ENCODE data around the gene OSBPL10.

OSBPL10 gene

DNA sequence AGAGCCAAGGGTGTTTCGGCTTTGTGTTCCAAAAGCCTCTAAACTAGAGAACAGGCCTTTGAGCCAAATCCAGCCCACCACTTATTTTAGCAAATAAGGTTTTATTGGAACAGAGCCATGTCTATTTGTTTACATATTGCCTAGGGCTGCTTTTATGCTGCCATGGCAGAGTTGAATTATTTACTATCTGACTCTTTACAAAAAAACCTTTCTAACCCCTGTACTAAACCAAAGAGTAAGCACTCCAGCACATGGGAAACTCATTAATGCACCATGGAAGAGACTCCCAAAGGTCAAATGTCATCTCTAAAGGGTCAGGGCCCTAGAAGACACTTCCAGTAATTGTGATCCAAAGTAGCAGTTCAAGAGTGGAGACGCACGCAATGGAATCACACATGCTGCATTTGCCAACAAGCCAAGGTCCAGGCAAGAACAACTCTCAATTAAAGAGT lies 22.3 kb downstream of the OSBPL10 start:
- no peak for DNase-seq (ENCODE audit: low spot score)

DNA sequence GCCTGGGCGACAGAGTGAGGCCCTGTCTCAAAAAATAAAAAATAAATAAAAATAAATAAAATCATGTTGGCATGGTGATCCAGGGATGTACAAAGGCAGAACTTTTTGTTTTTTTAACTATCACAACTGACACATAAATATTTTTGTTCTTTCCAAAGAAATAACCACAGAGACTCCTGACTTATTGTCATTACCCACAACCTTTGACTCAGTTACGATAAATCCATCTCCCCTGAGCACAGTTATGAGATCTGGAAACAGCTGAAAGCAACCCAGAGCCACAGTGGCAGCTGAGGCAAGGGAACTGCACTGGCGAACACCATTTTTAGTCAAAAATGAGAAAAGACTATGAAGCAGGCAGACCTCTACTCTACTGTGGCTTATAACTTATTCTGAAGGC lies 24.0 kb downstream of the OSBPL10 start:
- DNase-seq (ENCODE audit: low spot score) = no peak

DNA sequence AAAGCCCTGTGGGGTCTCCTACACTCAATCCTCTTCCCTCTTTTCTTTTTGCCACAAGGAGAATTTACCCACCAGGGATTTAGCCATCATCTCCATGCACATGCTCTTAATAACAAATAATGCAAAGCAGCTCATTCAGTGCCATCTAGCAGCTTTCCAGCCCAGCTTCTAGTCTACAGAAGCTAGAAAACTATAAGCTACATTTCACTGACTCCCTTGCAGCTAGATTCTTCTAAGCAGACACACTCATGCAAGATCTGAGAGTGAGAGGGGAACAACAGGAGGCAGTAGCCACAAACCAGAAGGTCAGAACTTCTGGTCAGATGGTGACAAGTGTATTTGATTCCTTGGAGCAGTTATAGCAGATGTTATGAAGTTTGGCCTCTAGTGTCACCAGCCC lies 25.5 kb downstream of the OSBPL10 start:
- no peak for DNase-seq (ENCODE audit: low spot score)

DNA sequence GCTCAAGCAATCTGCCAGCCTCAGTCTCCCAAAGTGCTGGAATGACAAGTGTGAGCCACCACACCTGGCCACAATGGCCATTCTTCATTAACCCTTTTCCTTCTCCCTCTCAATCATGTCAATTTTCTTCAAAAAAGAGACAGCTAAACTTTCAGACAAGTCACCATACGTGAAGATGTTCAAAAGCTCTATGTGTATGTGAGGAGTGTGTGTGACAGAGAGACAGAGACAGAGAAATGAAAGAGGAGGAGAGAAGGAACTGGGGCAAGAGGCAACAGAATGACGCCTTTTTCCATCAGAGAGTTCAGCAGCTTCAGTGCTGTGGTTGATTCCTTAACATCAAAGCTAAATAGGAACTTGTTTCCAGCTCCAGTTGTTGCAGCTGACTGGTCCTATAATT lies 27.4 kb downstream of the OSBPL10 start:
- DNase-seq (ENCODE audit: low spot score) = no peak

DNA sequence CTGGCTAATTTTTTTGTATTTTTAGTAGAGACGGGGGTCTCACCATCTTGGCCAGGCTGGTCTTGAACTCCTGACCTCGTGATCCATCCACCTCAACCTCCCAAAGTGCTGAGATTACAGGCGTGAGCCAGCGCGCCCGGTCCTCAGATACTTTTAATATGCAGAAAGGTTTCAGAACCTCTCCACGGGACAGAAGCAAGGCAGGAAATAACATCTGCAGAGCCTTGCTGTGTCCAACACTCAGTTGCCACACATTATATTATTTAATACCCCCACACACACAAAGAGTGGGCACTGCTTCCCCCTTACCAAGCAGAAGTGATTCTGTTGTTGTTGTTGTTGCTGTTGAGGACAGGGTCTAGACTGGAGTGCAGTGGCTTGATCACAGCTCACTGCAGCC lies 28.0 kb downstream of the OSBPL10 start:
- DNase-seq (ENCODE audit: low spot score) = no peak

DNA sequence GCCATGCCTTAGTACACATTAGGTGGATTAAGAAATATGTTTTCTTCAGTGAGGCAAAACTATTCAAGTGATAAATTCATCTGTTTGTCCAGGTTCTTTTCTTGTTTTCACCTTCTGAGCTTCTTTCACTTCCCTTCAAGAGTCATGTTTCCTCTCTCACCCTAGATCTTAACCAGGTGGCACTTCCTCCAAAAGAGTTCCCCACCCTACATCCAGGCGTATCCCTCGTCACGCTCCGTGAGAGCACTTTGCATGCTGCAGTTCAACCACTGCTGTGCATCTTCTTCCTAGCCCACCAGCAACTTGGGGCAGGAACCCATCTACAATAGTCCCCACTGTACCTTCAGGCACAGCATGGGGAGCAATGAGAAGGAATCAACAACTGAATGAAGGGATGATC lies 28.9 kb downstream of the OSBPL10 start:
- DNase-seq (ENCODE audit: low spot score) = no peak

DNA sequence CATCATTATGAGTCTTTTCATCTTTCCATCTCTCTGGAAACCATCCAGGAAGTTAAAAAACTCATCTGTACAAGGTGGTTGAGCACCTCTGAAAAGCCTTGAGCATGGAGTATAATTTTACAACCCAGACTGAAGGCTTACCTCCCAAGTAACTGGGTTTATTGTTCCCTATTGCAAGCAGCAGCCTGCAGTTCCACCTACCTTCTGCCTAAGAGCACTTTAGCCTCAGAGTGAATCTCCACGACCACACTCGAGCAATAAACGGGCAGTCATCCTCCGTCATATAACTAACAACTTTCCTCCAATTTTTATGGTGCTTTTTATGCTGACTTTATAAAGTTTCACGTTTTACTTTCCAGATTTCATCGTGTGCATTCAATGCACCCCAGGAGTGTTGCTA lies 32.8 kb downstream of the OSBPL10 start:
- DNase-seq (ENCODE audit: low spot score) = no peak

DNA sequence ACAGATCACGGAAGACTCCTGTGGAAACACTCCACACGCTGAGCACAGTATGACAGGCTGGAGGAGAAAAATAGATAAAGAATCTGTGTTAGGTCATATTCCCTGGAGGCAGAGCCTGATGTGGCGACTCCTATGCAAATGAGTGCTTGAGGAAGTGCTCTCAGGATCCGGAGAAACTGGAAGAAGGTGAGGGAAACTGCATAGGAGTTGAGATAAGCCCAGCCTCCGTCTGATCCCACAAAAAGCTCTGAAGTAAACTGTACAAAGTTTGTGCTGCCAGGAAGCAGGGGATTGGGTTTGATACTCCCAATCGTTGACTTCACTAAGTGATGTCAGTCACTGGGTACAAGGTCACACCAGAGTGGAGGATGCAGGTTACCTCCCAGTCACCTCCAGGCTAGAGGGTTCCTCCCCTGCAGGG lies 33.4 kb downstream of the OSBPL10 start:
- no peak for DNase-seq (ENCODE audit: low spot score)

DNA sequence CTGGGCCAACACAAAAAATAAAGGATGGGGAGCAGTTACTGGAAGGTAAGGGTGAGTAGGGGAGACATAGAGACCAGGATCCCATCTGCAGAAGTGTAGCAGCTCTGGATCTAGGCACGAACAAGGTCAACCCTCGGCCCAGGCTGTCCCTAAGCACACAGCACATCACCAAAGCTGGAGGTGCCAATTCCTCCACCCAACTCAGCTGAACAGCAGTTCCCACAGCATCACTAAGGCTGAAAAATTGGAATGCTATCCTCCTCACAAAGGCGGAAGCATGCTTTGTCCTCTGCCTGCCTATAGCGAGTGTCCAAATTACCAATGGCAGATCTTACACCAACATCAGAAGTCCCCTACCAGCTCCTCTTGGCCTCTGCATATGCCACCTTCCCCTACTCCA lies 33.9 kb downstream of the OSBPL10 start:
- no peak for DNase-seq (ENCODE audit: low spot score)

DNA sequence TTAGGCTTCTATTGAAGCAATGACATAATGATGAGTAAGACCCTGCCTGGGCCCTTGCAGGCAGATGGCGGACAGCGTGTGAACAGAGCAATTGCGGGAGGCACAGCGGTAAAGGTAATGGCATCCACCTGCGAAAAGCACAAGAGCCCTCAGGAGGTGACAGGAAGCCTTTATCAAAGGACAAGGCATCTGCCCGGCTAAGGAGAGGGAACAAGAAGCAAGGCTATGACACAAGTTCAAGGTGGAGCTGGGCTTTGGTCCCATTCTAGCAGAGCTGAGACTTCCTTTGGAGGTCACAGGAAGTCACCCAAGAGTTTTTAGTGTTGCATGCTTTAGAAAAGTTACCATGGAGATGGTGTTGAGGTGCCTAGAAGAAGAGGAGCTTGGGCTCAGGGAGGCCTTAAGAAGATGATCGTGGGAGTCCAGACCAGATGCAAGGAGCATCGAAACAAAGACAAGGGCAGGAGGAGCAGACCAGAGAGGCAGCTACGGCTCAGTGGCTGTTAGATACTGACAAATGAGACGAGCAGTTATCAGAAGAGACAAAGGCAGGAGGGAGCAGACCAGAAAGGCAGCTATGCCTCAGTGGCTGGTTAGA lies 34.5 kb downstream of the OSBPL10 start:
- DNase-seq (ENCODE audit: low spot score) = no peak

DNA sequence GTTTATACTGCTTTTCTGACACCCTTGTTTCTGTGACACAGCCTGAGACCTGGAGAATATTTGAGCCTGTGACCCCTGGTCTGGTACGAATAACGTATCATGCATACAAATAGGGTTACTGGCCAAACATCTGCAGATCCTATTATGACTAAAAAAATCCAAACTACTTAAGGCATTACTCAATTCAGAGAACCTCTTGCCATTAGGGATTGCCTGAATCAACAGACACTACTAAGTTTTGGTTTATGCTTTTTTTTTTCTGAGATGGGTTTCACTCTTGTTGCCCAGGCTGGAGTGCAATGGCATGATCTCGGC lies 35.4 kb downstream of the OSBPL10 start:
- no peak for DNase-seq (ENCODE audit: low spot score)

DNA sequence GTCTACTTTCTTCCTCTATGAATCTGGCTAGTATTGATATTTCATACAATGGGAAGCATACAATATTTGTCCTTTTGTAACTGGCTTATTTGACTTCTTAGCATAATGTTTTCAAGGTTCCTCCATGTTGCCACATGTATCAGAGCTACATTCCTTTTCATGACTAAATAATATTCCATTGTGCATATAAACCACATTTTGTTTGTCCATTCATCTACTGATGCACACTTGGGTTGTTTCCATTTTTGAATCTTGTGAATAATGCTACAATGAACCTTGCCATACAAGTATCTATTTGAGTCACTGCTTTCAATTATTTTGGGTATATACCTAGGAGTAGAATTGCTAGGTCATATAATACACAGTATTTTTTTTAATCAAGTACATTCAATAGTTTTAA lies 38.0 kb downstream of the OSBPL10 start:
- DNase-seq (ENCODE audit: low spot score) = no peak

DNA sequence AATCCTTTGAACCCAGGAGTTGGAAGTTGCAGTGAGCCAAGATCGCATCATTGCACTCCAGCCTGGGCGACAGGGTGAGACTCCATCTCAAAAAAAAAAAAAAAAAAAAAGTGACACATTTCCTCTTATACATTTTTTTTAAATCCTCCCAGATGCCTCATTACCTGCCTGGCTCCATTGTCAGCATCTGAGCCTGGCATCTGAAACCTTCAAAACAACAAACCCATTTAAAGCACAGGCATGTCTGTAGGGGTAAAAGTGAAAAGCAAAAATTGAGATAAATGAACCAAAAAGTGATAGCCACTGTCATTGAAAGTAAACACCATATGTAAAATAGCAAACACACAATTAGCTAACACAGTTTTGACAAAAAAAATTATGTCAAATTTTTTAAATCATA lies 38.6 kb downstream of the OSBPL10 start:
- no peak for DNase-seq (ENCODE audit: low spot score)

DNA sequence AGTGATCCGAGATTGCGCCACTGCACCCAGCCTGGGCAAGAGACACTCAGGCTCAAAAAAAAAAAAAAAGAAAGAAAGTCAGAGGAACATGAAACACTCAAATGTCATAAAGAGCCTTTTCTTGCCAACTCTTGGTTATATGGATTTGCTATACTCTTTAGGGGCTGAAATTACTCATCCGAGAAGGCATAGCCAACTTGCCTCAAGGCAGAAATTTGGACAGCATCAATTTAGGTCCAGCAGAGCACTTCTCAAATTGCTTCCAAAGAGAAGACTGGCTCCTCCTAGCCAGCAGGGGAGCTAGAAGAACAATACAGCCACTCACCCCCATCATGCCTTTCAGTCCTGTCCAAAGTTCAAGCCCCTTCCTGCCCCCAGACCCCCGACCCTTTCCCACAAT lies 43.8 kb downstream of the OSBPL10 start:
- no peak for DNase-seq (ENCODE audit: low spot score)

DNA sequence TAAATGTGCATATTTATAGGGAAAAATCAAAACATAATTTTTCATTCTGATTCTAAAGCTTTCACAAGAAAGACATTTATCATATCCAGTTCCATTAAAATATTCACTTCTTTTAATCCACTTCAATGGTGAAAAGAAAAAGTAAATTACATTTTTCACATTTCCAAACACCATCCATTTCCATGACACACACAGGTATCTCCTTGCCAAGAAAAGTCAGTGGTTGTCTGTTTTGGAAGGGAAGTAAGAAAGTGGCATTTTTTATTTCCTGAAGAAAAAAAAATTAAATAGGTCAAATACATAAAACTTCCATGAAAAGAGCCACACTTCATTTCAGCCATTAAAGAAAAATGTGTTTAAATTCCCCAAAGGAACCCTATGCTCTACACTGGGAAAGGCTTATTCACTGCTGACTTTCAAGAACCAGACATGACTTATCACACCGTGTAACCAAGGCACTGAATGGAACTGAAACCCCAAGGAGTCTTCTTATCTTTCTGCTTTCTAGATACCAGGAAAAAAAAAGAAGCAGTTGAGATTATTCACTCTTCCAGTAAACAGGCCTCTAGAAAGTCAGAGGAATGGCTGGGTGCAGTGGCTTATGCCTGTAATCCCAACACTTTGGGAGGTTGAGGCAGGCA lies 44.5 kb downstream of the OSBPL10 start:
- no peak for DNase-seq (ENCODE audit: low spot score)

DNA sequence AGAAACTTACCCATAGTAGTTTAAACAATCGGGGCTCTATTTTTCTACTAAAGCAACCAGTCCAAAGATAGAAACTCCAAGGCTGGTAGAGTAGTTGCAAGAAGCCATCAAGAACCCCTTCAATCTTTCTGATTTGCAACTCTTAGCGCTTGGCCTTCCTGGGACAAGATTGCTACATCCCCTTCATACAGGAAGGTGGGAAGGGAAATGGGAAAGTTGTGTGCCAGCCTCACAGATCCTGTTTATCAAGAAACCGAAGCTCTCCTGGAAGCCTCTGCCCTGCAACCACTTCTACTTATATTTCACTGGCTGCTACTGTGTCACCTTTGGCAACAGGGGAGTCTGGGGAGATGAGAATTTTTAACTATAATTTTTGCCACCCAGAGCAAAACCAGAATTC lies 46.2 kb downstream of the OSBPL10 start:
- no peak for DNase-seq (ENCODE audit: low spot score)

DNA sequence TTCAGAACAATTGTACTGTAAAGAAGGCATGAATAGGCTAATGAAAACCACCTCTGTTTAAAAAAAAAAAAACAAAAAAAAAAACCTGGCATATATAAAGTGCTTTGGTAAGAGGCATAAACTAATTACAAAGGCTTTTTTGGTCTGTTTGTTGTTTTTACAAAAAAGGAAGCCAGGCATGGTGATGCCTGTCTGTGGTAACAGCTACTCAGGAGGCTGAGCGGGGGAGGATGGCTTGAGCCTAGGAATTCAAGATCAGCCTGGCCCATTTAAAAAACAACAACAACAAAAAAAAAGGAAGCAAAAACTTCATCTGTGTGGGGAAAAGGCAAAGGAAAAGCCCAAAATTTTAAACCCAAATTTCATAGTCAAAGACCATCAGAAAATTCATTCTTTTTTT lies 47.0 kb downstream of the OSBPL10 start:
- DNase-seq (ENCODE audit: low spot score) = no peak

DNA sequence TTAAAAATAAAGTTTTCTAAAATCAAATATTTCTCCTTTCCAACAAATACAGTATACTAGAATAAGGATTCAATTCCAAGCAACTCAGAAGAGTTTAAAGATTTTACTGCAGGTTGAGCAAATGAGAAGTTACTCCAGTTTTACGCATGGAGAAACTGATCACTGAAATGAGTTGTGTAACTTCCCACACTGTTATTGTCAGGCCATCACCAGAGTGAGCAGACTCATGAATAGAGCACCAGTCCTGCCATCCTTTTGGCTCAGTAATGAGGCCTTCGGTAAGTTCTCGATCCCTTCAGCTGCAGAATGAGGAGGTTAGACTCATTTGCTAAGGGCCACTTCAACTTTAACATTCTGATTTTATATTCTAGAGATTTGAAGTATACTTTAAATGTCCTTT lies 48.1 kb downstream of the OSBPL10 start:
- DNase-seq (ENCODE audit: low spot score) = no peak

DNA sequence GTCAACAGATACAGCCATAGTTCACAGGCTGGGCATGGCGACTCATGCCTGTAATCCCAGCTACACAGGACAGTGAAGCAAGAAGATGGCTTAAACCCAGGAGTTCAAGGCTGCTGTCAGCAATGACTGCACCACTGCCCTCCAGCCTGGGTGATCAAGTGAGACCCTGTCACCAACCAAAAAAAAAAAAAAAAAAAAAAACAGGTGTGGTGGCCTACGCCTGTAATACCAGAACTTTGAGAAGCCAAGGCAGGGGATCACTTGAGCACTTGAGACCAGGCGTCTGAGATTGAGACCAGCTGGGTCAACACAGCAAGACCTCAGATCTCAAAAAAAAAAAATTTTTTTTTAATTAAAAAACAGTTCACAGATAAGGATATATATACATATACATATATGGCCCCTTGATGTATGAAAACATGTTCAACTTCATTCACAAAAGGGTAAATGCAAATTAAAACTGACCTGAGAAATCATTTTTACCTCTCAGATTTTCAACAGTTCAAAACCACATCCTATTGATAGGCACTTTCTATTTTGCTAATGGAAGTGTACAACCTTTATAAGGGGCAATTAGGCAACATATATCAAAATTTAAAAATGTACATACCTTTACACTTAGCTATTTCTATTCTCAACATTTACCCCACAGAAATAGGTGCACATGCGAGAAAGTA lies 51.1 kb downstream of the OSBPL10 start:
- no peak for DNase-seq (ENCODE audit: low spot score)

DNA sequence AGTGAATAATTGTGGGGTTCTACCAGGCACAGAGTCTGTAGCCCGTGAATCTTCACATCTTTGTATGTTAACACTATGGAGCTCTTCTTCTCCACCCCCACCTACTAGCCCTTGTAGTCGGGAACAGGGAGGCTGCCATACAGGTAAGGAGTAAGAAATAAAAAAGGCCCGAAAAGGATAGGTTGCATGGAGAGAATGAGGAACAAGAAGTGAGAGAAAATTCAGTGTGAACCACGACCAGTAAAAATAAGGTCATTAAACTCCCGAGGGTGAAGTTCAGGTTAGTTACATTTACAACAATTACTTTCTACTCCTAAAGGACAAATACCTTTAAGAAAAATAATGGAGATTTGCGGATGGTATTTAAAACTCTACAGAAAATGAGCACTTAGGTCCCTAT lies 53.3 kb downstream of the OSBPL10 start:
- no peak for DNase-seq (ENCODE audit: low spot score)

DNA sequence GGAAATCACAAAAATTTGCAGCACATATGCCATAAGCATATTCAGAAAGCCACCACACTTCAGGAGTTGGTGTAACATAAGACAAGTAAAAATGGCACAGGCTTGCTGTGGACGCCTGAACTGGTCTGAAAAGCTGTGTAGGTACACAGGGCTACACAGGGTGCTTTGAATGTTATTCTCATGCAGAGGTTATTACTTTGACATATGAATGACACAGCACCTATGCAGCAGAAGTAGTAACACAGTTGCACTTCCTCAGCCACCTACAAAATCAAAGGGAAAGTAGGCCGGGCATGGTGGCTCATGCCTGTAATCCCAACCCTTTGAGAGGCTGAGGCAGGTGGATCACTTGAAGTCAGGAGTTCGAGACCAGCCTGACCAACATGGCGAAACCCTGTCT lies 54.5 kb downstream of the OSBPL10 start:
- no peak for DNase-seq (ENCODE audit: low spot score)

DNA sequence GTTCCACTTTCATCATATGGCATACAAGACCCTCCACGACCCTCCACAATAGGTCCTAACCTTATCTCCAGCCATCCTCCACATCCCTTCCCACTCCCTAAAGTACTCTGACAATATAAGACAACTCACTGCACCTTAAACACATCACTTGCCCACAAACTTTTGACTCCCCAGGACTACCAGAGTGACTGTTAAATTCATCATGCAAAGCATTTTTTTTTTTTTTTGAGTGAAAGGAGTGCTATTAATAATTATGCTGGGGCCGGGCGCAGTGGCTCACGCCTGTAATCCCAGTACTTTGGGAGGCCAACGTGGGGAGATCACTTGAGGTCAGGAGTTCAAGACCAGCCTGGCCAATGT lies 55.8 kb downstream of the OSBPL10 start:
- no peak for DNase-seq (ENCODE audit: low spot score)

DNA sequence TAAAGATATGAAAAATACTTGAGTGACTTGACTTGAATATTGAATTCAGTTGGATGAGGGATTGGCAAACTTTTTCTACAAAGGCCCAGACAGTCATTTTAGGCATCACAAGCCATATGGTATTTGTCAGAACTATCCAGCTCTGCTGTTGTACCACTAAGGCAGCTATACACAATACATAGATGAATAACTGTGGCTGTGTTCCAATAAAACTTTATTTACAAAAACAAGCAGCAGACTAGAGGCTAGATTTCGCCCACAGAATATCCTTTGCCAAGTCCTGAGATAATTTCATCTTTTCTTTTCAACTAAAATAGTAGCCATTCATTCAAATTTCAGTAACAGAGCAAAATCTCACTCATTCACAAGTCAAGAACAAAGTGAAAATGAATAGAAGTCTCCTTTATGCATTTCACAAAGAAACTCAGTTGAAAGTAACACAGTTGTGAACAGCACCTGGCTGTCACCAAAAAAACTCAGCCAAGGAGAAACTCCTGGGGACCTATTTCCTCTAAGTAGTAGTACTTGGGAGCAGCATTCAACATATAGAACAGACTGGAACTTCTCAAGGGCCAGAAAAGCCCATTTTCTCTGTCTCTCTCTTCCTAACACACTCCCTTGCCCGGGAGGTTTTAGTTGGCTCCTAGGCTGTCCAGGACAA lies 56.3 kb downstream of the OSBPL10 start:
- DNase-seq (ENCODE audit: low spot score) = no peak

Data from left forelimb (tissue), 1 donor.